HG03521 (cell line): Measurements from ENCODE around the gene RERE.

Source experiments
- ATAC-seq: cut with Tn5 transposase; IDR thresholded peaks from one replicate; pipeline ENCODE4 v1.9.1; 2021; ENCODE audit warnings: mild to moderate bottlenecking, moderate library complexity; ENCODE audit not compliant: unreplicated experiment

The RERE gene

DNA sequence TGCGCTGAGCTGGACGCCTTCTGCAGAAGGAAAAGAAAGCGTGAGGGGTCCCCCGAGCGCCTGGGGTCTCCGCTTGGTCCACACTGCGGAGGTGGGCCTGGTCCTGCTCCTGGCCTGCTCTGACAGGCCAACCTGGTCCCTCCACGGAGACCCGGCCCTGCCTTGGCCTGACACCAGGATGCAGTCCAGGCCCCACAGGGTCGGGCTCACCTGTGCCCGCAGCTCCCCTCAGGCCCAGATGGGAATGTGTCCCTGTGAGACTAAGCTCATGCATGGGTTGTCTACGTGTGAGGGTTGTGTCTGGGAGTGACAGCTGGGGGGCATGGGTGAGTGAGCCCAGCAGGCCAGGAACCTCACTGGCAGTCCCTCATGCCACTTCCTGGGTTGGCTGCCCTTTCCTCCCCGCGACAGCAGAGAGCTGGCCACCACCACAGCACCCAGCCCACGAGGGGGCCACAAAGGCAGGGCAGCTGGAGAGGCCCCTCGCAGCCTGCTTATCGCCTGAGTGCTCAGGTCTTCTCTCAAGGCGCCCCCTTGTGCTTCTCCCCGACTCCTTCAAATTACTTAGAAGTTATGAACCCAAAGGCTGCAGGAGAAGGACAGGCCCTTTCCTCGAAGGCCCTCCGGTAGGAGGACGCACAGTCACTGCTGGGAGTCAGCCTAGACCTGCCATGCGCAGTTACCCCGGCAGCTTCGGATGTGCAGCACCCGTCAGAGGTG is 458.4 kb downstream of the RERE start:
- no peak for ATAC-seq

- no peak for ATAC-seq
Observed at GRCh38 chr1:8358241-8358896, 459.1 kb downstream of the RERE start.

- ATAC-seq, result no peak
Observed at GRCh38 chr1:8357329-8358101, 459.9 kb downstream of the RERE start.

DNA sequence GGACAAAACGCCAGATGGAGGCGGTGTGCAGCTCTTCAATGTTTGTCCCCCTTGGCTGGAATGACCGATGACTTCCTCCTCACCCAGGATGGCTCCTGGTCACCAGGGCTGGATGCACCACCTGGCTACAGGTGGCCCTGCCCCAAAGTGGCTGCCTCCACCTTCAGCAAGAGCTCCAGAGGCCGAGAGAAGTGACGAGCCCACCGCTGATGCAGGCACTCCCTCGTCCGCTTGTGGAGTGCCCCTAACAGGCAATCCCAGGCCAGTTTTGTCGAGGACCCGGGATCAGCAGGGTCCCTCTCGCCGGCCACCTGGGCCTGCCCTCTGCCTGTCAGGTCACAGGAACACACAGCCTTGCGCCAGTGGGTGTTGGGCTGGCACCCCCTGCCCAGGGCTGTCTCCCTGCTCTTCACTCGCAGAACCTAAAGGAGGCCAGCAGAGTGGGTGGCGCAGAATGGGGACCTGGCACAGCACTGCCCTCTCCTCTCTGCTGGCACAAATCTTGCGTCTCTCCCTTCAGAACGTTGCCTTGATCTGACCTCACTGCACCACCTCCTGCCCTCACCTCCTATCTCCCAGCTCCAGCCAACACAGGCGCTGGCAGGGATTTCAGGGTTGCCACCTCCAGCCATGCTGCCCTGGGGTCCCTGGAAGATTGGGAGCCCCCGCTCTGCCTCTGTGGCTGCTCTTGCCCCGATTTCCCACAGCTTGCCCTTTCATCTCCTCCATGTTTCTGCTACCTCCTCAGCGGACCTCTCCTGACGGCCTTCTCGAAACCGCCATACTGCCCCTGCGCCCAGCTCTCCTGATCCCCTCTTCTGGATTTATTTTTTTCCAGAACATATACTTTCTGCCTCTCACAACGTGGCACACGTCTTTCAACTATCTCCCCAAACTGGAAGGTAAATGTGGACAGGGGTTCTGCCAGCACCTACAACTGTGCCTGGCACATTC is 460.9 kb downstream of the RERE start:
- no peak for ATAC-seq

GRCh38 chr1:8355439-8356255 is 461.8 kb downstream of the RERE start:
- no peak for ATAC-seq

DNA sequence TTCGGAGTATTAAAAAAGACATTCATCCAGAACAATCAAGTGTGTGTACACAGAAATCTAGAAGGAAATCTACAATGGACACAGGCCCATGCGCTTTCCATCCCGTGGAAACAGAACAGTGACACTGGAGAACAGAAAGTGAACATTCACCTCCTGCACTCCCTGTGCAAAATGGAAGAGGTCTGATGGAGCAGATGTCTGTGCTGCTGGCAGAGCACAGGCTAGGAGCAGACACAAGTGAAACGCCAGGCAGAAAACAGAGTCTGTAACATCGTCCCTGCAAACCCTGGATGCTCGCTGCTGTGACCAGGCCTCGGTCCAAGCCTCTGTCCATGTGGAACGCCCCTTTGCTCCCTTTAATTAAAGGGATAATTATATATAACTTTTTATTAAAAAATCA is 463.4 kb downstream of the RERE start:
- no peak for ATAC-seq

DNA sequence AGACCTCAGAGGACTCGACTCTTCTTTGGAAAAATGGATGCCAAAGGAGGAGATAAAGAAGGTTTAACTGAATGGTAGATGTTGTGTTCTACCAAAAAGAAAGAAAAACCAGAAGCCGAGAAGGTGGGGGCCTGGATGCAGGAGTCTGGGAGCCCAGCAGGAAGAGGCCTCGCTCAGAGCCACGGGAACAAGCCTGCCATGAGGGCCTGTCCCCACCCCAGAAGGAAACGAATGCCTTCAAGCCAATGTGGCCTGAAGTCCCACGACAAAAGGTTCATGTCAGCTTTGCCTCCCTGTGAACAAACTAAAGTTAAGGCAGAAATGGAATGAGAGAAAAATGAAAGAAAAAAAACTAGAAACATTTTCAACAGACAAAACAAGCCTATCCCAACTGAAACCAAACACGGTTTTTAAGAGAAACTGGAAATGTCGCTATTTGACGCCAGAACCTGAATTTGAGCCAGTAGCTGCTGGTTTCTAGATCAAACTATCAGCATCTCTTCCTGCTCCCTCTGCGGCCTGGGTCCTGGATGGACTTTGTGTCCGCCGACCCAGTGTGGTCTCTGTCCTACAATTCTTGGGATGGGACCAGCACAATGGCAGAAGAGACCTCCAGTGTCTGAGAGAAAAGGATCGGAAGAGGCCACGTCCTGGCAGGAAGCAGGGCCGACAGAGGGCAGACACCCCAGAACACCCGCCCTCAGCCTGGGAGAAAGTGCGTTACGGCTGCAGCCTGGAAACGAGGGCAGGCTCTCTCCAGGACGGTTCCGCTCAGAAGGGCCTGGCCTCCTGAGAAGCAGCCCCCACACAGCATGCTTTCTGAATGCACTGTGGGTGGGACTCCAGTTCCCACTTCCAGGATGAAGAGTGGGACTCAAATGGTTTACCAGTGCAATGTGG is 464.3 kb downstream of the RERE start:
- ATAC-seq, result no peak

GRCh38 chr1:8352471-8352845 is 465.0 kb downstream of the RERE start:
- ATAC-seq, result no peak

DNA sequence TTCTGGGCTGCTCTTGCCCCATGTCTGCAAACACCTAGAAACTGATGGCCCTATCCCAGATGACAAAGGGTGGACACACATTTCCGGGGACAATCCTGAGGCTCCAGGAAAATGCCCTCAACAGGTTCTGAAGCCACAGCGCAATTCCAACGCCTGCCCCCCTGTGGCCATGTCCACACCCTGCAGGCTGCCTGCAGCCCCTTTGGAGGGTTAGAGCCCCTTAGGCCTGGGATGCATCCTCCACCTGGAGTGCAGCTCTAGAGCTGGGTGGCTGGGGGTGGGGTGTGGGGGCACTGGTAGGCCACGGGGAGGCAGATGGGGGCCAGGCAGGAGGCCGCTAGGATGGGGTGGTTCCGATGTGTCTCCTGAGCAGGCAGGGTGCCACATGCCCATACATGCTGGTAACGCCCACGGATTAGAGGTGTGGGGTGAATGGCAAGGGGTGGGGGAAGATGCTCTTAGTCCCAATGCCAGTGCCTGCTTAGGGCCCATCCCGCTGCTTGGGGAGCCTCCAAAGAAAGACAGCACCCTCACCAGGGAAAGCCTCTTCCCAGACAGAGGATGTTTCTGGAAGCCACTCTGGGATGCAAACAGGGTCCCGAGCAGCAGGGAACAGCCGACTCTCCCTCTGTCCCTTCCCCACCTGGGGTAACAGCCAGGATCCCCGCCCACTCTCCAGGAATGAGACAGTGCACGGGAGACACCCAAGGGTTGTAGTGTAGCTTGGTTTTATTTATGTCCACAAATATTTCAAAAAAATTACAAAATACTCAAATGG is 465.6 kb downstream of the RERE start:
- ATAC-seq, result no peak

GRCh38 chr1:8350914-8351684 is 466.3 kb downstream of the RERE start:
- no peak for ATAC-seq

DNA sequence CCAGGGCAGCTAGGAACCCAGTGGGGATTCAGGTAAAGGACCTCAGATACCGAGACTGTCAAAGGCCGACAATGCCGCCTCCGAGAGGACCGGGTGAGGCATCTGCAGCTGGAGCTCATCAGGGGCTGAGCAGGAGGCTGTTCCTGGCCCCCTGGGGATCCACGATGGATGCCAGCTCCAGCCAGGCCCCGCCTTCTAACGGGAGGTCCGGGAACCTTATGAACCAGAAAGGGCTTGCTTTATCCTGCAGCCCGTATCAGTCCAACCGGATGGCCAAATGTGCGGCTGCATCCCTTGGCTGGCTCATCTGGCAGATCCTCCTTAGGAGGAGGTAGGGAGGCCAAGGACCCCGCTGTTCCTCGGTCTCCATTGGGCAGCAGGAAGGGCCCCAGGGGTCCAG is 467.5 kb downstream of the RERE start:
- ATAC-seq, result no peak

GRCh38 chr1:8349473-8349865 is 468.0 kb downstream of the RERE start:
- no peak for ATAC-seq

- no peak for ATAC-seq
Observed at GRCh38 chr1:8348777-8349472, 468.5 kb downstream of the RERE start.

DNA sequence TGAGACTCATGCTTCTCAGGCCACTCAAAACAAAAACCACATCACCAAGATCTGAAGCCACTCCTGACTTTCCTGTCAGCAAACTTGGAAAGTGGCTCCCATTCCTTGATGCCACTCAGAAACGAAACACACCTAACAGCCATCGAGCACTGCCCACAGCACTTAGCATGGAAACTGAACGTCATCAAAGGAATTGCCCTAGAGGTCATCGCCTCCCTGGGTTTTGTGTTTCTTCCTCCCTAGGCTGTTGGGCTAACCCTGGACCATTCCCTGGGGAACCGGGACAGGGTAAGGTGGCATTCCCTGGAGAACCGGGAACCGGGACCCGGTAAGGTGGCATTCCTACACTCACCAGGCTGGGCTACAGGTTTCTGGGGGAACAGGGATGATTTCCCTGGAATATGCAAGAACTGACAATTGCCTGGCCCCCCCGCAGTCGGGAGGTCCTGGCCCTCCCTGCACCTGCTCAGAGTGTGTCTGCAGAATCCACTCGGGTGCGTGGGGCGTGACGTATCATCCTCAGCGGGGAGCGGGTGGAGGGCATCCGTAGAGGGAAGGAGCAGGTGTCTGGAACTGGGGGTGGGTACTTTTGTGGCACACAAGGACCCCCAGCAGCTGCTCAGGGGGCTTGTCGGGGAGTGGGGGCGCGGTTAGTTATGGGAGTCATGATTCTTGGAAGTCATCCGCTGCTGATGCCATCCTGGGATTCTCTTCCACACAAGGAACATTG is 469.2 kb downstream of the RERE start:
- no peak for ATAC-seq

- no peak for ATAC-seq
Observed at GRCh38 chr1:8347635-8348034, 469.8 kb downstream of the RERE start.
